KOPT-K1 (cell line): ENCODE measurements around the gene LRRC58.
A peak's percentile ranks its signal among the peaks of the same experiment; 100 is the strongest.
"Not testable (repeated sequence)": the region's sequence is repeated elsewhere in the genome, so short reads cannot be mapped to it uniquely, and the experiment has no call there.

Experiments used
- H3K27ac ChIP-seq: fragments of 200-600 bp; sonication (generic); 2 replicates; pipeline ENCODE4 v1.5.1; 2016; ENCODE audit warnings: antibody characterized with exemption, mild to moderate bottlenecking, low read depth, low read length; ENCODE audit not compliant: poor library complexity, severe bottlenecking
- H3K36me3 ChIP-seq: fragments of 200-600 bp; sonication (generic); 2 replicates; pipeline ENCODE4 v1.5.1; 2017; ENCODE audit warnings: antibody characterized with exemption, mild to moderate bottlenecking, low read length, moderate library complexity; ENCODE audit not compliant: insufficient read depth
- H3K9me3 ChIP-seq: fragments of 200-600 bp; sonication (generic); 2 replicates; pipeline ENCODE4 v1.5.1; 2017; ENCODE audit warnings: antibody characterized with exemption, low read length, mild to moderate bottlenecking; ENCODE audit not compliant: insufficient read depth, poor library complexity, severe bottlenecking

LRRC58 gene

GRCh38 chr3:120352017-120352416 lies 2.9 kb upstream of the LRRC58 start:
- Histone ChIP-seq H3K9me3 (no peaks in the 10 kb centered on the region), H3K36me3 (peaks cover under 1% of the 10 kb centered on the region), H3K27ac (no peak overlapping the region)

GRCh38 chr3:120350401-120350941 lies 1.3 kb upstream of the LRRC58 start:
- H3K36me3 ChIP-seq, result peaks cover 16% of the 10 kb centered on the region
- H3K9me3 ChIP-seq, result no peaks in the 10 kb centered on the region
- H3K27ac ChIP-seq, result no peak overlapping the region

DNA sequence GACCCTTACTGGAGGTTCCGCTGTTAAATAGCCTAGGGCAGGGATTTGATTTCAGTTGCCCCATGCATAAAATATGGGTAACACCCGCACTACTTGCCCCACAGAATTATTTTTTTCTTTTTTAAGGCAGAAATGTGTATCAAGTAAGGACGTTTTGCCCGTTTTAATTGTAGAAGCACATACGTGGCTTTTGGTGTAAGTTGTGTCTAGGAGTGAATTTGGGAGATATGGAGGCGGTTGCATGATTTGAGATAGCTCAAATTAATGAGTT lies 636 bp upstream of the LRRC58 start:
- Histone ChIP-seq H3K9me3 (no peaks in the 10 kb centered on the region), H3K36me3 (peaks cover 22% of the 10 kb centered on the region), H3K27ac (peak overlapping the region; percentile 92)

- peak overlapping the region; percentile 92 for H3K27ac ChIP-seq
- H3K36me3 ChIP-seq, result peaks cover 30% of the 10 kb centered on the region
- no peaks in the 10 kb centered on the region for H3K9me3 ChIP-seq
These were observed 826 bp downstream of the LRRC58 start for GRCh38 chr3:120348065-120348990.

DNA sequence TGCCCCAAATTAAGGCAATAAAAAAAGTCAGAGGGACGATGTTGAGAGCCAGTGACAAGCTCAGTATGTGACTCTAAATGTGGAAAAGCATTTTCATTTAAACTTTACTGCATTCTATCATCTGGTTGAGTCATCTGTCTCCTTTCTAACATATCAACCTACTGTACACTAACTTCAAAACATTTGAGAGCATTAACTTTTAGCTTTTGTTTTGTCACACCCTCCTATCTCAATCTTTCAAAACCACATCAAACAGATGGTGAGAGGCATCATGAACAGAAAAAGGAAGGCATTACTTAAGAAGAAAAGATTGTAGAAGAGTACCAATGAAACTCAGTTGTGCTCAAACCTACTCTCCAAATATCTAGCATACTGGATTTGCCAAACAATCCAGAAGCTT lies 4.8 kb downstream of the LRRC58 start:
- H3K36me3 ChIP-seq, result peaks cover 67% of the 10 kb centered on the region
- H3K27ac ChIP-seq, result no peak overlapping the region

DNA sequence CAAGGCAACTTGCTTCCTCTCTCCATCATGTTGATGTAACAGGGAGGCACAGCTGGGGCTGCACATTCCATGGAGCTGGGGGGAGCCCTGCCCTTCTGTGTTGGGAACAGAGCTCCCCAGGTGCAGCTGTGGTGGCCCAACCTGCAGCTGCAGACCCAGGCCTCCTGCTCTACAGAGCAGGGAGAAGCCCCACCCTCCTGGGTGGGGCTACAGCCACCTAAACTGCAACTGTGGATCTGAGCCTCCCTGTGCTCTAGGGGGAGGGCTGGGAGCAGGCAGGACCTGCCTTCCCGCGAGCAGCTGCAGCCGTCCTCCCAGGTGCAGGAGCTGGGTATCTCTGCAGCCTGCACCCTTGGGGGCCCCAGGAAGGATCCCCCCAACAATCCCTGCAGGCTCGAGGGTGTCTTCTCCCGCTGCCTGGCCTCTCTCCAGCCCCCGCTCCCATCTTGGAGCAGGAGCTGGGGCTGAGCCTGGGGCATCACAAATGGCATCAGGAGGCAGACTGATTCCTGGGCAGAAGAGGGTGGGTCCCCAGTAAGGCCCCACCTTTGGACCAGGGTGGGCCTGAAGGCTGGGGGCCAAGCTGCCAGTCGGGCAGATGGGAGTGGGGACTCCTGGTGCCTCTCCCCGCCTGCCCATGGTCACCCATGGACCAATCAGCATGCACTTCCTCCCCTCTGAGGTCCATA lies 7.4 kb downstream of the LRRC58 start:
- H3K9me3 ChIP-seq, result peaks cover 47% of the 10 kb centered on the region
- no peak overlapping the region for H3K27ac ChIP-seq
- peaks cover 76% of the 10 kb centered on the region for H3K36me3 ChIP-seq

More for the DNA sequence above, 4.8 kb downstream of the LRRC58 start:
- peaks cover 37% of the 10 kb centered on the region for H3K9me3 ChIP-seq

- Histone ChIP-seq H3K9me3 (peaks cover 47% of the 10 kb centered on the region), H3K27ac (no peak overlapping the region), H3K36me3 (peaks cover 78% of the 10 kb centered on the region)
These were observed 9.8 kb downstream of the LRRC58 start for GRCh38 chr3:120339362-120339761.

- H3K36me3 ChIP-seq, result peaks cover 79% of the 10 kb centered on the region
- H3K27ac ChIP-seq, result no peak overlapping the region
- peaks cover 47% of the 10 kb centered on the region for H3K9me3 ChIP-seq
These were observed 10.6 kb downstream of the LRRC58 start for GRCh38 chr3:120338517-120338916.

DNA sequence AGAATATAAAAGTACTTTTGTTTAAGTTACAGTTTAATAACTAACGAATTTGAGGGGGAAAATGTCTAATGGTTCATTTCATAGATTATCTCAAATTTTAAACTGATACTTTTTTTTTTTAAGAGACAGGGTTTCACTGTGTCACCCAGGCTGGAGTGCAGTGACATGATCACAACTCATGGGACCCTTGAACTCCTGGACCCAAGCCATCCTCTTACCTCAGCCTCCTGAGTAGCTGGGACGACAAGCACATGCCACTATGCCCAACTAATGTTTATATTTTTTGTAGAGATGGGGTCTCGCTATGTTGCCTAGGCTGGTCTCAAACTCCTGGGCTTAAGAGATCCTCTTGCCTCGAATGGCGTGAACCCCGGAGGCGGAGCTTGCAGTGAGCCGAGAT lies 16.5 kb downstream of the LRRC58 start:
- peaks cover 86% of the 10 kb centered on the region for H3K36me3 ChIP-seq
- H3K9me3 ChIP-seq, result no peaks in the 10 kb centered on the region
- no peak overlapping the region for H3K27ac ChIP-seq

- no peak overlapping the region for H3K27ac ChIP-seq
- peaks cover 95% of the 10 kb centered on the region for H3K36me3 ChIP-seq
- no peaks in the 10 kb centered on the region for H3K9me3 ChIP-seq
These were observed 18.1 kb downstream of the LRRC58 start for GRCh38 chr3:120331076-120331475.

DNA sequence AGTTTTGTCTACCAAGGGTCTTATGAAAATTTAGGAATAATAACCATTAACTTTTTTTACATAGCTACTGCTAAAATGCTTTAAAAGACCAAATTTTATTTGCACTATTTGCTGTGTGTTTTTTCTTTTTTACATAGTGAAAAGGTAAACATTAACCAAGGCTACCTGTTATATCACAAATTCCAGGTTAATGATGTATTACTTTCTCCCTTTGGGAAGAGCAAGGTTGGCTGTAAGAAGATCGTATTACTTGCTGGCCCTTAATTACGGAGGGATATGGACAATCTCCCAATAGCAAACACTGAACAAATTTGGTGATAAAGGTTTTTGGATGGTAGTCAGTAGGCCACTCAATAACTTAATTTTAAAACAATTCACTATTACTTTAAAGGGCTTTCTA lies 22.4 kb downstream of the LRRC58 start:
- peaks cover 97% of the 10 kb centered on the region for H3K36me3 ChIP-seq
- H3K9me3 ChIP-seq, result no peaks in the 10 kb centered on the region
- H3K27ac ChIP-seq, result no peak overlapping the region

DNA sequence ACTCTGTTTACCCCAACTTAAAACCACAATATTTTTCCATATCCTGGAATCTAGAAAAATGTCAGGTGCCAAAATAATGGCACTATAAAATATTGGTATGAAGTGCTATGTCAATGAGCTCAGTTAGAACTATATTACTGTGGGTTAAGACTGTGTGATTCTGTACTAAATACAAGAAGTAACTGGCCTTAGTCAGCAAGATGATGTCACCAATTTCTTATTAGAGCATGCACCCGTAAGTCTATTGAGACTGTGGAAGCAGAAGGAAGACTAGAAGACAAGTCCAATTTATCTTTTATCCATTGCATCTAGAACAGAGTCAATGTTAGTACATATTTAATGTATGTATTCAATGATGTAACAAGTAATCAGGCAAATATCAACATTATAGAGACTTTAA lies 25.0 kb downstream of the LRRC58 start:
- Histone ChIP-seq H3K27ac (no peak overlapping the region), H3K9me3 (peaks cover 5% of the 10 kb centered on the region), H3K36me3 (peaks cover 83% of the 10 kb centered on the region)

- H3K36me3 ChIP-seq, result peaks cover 79% of the 10 kb centered on the region
- not testable (repeated sequence) for H3K27ac ChIP-seq, H3K9me3 ChIP-seq
These were observed 25.4 kb downstream of the LRRC58 start for GRCh38 chr3:120323761-120324160.

GRCh38 chr3:120311863-120312794 lies 37.0 kb downstream of the LRRC58 start:
- Histone ChIP-seq H3K9me3 (peaks cover 28% of the 10 kb centered on the region), H3K27ac (no peak overlapping the region), H3K36me3 (peaks cover 11% of the 10 kb centered on the region; the same call in 1 of the 2 replicates)
